ENCODE results near the gene CLMN.

Gene CLMN

DNA sequence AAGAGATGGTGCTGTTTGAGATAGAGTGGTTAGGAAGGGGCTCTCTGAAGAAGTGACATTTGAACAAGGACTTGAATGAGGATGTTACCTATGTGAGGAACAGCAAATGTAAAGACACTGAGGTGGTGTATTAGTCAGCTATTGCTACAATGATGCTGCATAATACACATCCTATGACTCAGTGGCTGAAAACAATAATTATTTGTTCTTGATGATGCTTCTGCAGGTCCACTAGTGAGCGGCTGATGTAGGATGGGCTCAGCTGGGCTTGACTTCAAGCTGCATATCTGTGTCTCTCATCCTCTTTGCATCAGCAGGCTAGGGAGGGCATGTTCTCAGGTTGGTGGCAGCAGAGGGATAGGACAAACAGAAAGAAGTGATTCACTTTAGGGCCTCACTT, 21.4 kb upstream of the CLMN start:
- DNase-seq (ENCODE audit: low read depth): no peak

DNA sequence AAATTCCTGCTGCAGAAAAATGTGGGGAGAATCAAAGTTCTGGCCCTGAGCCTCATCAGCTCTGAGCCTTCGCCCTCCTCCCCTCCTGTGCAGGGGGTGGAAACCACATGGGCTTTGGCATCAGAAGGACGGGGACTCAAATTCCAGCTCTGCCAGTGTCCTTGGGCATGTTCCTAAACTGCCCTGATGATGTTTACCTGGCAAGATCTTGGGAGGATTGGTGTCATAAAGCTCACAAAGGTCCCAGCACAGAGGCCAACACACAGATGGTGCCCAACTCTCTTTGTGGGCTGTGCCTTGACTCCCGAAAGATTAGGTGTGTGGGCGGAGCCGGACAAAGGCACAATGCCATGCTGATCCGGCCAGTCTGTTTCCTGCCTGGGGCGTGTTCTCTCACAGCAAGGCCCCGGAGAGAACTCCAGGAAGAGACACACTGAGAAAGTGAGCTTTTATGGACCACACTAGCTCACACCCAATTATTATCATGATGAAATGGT, 20.5 kb upstream of the CLMN start:
- DNase-seq (ENCODE audit: low read depth): no peak

DNA sequence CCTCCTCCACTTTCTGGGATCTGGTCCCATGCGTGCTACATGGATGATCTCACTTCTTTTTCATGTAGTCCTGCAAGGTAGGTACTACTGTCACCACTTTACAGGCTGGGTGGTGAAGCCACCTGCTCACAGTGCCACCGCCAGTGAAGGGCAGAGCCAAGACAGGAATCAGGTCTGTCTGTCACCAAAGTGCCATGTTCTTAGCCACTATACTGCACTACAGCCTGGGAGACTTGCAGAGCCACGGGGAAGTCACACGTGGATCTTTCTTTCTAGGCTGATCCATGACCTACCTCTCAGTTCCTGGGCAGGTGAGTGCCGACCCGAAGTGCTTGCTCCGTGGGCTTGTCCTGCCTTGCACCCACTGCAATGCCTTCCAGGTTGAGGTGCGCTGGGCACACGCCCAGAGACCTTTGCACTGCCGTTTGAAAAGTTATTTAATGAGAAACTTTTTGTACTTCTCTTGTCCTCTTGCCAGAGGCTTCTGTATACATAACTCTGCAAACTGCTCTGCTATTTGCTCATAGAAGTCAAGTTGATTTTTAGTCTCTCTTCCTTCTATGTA, 19.7 kb upstream of the CLMN start:
- DNase-seq (ENCODE audit: low read depth): no peak

DNA sequence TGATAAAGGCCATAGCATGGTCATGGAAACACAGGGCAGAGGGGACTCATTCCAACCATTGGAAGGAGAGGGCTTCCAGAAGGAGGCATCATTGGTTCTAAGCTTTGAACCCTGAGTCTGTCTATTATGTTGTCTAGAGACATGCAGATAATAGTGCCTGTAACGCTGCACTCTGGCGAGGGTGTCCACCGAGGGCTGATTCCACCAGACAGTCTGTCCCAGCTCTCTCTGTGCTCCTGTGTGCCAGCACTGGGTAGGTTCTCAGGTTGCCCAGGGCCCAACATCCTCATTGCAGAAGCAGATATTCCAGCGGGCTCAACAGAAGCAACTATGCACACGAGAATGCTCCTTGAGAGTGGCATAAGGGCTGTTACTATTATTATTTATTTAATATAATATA, 18.7 kb upstream of the CLMN start:
- DNase-seq (ENCODE audit: low read depth): no peak

DNA sequence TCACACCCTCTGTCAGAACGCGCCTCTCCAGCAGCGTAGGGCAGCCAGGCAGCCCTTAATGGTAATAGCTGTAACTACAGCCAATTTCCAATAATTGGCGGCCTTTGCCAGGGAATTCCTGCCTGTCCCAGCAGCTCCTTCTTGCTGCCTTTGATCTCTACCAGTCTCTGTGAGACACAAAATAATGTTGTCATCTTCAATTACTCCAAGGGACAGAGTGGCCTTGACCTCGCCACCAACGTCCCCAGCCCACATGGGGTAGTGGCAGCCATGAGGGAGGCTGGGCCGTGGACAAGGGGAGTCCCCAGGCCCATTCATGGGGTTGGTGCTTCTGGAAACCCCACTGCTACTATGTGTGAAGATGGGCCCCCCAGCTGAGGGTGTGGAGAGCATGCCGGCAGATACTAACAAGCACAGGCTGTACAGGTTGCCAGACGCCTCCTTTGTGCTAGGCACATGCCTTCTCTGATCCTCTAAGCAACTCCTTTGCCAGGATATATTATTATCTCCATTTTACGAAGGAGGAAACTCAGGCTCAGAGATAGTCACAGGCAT, 17.4 kb upstream of the CLMN start:
- no peak for DNase-seq (ENCODE audit: low read depth)

DNA sequence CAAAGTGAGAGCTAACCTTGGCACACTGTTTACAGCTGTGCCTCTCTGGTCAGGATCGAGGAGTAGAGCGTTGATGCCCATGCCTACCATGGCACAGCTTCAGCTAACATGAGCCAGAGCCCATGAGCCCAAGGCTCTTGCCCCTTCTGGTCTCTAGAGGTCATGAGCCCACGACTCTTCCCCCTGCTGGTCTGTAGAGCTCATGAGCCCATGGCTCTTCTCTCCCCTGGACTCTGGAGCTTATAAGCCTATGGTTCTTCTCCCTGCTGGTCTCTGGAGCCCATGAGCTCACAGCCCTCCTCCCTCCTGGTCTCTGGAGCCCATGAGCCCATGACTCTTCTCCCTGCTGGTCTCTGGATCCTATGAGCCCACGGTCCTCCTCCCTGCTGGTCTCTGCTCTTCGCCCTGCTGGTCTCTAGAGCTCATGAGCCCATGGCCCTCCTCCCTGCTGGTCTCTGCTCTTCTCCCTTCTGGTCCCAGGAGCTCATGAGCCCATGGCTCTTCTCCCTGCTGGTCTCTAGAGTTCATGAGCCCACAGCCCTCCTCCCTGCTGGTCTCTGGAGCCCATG, 16.6 kb upstream of the CLMN start:
- no peak for DNase-seq (ENCODE audit: low read depth)

DNA sequence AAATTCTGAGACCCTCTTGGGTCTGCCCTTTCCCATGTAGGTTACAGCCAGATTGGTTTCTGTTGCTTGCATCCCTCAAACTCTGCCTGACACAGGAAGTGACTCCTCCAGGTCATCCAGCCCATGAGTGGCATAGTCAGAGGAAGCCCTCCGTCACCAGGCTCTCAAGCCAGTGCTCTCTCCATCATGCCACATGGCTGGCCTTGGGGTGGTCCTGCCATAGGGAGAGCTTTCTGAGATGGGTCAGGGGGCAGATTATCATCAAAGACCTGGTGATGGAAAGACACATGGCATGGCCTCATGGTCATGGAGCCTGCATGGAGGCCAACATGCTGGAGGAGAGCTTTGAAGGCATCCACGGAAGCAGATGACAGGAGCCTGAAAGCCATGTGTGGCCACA, 15.4 kb upstream of the CLMN start:
- no peak for DNase-seq (ENCODE audit: low read depth)

DNA sequence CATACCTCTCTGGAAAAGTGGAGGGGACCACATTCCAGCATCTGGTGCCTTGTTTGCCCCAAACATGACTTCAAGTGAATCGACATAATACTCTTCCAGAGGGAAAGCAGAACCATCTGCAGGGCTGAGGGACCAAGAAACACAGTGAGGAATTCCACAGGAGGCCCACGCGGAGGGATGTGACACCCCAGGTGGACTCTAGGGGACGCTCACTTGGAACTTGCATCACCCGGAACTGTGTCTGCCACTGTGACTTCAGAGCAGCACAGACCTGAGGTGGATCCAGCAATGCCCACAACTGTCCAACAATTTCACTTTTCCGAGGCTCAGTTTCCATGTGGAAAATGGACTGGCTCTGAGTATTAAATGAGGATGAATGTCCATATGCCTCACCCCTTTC, 14.3 kb upstream of the CLMN start:
- DNase-seq (ENCODE audit: low read depth): no peak

DNA sequence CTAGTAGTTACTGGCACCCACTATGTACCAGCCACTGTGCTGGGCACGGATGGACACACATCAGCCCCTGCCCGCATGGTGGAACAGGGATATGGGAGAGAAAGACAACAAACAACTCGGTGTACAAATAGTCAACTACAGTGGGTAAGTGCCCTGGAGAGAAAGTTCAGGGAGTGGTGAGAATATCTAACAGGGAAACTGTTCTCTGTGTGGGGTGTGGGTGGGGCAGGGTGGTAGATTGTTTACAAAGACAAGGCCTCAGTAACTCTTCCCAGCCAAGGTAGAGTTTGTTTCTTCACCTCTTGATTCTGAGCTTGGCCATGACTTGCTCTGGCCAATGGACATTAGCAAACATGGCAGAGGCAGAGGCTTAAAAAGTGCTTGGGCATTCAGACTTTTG, 12.9 kb upstream of the CLMN start:
- no peak for DNase-seq (ENCODE audit: low read depth)

DNA sequence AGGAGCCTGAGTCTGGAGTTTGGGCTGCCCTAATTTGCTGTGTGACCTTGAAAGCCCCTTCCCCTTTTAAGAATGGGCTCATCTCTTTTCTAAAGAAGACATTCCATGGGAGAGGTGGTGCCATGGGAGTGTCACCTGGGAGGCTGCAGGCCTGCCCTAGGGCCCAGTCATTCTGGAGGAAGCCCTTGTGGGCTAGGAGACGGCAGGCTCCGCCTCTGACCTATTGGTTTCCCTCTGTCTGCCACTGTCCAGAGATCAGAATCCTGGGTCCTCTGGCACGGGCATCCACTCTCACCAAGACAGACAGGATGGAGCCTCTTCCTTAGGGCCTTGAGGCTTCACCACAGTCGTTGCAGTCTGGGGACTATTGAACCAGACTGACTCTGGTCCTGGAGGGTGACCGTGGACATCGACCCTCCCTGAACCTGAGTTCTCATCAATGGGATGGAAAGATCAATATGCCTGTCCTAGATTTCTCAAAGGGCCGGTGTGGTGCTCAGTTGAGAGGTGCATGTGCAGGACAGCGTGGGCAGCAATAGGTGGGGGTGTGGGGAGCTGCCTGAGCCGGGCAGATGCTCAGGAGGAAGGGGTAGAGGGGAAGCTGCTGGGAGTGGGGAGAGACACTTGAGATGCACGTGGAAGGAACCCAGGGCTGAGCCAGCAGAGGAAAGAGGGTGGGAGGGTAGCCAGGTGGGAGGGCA, 12.2 kb upstream of the CLMN start:
- no peak for DNase-seq (ENCODE audit: low read depth)

DNA sequence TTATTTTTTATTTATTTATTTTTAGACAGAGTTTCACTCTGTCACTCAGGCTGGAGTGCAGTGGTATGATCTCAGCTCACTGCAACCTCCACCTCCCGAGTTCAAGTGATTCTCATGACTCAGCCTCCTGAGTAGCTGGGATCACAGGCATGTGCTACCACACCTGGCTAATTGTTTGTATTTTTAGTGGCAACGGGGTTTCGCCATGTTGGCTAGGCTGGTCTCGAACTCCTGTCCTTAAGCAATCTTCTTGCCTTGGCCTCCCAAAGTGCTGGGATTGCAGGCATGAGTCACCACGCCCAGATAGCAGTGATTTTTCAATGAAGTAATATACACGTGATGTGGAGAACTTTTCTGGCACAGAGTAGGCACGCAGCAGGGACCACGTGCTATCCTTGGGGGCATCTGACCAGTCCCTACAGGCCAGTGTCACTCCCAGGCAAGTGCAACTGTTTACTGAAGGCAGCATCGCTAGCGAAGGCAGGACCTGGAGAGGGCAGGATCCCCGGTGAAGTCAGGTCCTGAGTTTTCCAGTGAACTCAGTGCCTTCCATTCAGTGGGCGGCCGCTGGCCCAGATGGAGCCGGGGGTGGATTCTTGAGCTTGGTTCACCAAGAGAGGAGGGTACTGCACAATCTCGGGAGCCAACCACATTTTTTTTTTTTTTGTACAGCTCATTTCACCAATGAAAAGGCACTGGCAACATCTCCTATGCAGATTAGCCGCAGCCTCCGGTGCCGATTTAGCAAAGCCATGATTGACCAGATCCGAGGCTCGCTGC, 11.1 kb upstream of the CLMN start:
- no peak for DNase-seq (ENCODE audit: low read depth)

DNA sequence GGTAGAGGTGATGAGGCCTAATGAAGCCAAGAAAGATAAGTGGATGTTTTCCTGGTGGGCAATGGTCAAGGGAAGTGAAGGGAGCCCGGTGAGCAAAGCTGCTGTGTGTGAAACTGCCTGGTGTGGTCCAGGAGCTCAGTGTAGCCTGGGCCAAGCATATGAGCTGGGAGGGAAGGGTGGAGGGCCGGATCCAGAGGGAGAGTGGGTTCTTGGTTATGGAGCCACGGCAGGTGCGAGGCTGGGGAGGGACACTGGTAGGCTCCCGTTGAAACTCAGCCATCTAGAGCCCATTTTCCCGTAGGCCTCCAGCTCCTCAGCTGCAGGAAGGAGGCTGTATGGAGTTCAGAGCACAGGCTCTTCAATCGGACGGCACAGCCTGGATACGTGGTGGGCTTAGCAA, 10.2 kb upstream of the CLMN start:
- no peak for DNase-seq (ENCODE audit: low read depth)

DNA sequence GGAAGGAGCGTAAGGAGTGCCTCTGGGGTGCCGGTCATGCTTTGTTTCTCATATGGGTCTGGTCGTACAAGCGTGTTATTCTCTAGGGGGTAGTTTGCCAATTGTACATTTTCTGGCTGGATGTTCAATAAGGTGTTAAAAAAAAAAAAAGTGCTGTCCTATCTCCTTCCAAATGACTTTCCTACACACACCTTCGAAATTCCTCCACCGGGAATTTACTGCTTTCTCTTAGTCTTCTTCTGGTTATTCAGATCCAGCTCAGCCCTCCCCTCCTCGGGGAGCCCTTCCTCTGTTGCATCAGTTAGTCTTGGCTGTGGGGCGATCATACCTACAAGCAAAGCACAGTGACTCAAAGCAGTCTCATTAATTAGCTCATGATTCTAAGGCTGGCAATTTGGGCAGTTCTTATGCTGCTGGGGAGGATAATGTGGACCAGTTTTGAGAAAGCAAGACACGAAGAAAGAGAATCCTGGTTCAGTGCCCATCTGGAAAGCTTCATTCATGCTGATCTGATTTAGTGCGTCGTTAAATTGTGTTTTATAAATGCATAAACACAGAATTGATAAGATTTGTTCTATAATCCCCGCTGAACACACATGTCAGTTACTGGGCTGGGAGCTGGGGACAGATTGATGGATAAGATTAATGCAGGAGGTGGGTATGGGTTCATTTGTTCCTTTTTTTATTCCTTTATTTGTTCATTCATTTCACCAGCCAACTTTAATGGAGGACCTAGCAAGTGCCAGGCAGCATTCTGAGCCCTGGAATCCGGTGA, 9.2 kb upstream of the CLMN start:
- no peak for DNase-seq (ENCODE audit: low read depth)

DNA sequence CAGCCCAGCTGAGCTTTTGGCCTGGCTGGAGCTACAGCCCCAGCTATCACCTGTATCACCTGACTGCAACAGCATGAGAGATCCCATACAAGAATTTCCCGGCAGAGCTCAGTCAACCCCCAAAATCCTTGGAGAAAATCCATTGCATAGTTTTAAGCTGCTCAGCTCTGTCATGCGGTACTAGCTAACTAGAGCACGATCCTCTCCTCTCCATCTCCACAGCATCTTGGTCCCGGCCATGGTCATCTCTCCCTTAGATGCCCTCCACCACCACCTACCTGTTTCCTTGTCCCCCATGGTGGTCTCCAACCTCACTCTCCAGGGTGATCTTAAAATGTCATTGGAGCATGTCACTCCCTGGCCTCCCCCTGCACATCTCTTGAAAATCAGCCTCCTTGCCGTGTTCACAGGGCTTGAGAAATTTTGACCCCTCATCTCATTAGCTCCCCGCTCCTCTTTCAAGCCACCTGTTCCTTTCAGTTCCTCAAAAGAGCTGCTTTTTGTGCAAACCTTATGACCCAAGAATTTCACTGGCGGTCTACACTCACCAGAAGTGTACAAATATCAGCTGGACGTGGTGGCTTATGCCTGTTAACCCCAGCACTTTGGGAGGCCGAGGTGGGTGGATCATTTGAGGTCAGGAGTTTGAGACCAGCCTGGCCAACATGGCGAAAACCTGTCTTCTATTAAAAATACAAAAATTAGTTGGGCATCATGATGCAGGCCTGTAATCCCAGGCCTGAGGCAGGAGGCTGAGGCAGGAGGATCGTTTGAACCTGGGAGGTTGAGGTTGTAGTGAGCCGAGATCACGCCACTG, 8.1 kb upstream of the CLMN start:
- DNase-seq (ENCODE audit: low read depth): no peak

DNA sequence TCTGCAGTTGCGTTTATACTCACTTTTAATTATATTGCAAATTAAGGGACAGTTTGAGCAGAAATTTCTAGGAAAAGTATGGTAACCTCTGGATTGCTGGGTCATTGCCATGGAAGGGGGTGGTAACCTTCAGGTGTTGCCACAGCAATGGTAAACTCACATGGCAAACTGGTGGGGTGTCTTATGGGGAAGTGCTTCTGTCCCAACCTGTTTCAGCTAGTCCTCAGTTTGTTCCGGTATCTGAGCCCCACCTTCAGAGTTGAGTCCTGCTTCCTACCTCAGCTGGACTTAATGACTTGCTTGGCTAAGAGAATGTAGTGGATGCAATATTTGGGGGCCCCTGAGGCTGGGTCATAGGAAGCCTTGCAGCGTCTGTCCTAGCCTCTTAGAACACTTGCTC, 7.3 kb upstream of the CLMN start:
- DNase-seq (ENCODE audit: low read depth): no peak

DNA sequence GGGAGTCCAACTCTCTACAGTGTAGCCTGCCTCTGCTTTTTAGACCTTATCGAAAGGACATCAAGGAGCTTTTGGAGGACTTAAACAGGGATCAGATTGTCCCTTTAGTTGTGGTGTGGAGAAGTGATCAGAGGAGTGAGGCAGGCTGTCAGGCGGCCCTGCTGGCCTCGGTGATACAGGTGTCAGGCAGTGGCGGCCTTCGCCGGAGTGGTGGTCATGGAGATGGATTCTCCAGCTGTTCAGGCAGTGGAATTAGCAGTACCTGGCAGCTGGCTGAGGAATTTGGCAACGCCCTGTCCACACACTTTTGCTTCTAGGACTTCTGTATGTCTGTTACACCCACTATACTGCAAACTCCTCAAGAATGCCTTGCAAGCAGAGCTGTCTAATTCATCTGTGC, 4.2 kb upstream of the CLMN start:
- no peak for DNase-seq (ENCODE audit: low read depth)

DNA sequence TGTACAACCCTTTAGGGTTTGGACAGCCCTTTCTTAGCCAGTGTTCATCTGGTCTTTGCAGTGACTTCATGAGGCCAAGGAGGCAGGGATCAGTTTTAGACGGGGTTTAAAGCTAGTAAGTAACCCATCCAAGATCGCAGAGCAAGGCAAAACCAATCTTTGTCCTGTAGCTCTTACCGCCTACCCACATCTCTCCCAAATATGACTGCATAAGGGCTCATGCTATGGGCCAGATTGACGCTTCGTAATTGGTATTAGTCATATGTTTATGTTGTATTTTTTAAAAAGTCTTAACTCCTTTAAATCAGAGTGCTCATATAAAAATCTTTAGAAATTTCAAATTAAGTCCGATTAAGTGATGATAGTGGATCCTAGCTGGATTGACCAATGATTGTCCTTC, 3.7 kb upstream of the CLMN start:
- DNase-seq (ENCODE audit: low read depth): no peak

DNA sequence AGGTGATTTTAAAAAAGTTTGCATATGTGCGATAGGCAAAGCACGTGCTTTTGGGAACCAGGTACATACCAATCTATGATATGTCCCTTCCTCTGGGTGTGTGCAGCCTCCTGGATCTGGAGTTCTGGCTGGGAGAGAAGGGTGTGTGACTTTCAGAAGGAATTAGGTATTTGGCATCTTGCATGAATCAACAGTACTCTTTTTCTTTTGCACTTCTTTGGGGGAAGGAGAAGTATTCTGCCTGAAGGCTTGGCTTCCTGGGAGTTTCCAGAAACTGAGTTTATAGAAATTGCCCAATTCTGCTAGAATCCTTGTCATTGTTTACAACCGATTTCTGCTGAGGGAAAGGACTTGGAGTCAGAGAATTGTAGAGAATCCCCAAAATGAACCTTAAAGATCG, 2.9 kb upstream of the CLMN start:
- no peak for DNase-seq (ENCODE audit: low read depth)

DNA sequence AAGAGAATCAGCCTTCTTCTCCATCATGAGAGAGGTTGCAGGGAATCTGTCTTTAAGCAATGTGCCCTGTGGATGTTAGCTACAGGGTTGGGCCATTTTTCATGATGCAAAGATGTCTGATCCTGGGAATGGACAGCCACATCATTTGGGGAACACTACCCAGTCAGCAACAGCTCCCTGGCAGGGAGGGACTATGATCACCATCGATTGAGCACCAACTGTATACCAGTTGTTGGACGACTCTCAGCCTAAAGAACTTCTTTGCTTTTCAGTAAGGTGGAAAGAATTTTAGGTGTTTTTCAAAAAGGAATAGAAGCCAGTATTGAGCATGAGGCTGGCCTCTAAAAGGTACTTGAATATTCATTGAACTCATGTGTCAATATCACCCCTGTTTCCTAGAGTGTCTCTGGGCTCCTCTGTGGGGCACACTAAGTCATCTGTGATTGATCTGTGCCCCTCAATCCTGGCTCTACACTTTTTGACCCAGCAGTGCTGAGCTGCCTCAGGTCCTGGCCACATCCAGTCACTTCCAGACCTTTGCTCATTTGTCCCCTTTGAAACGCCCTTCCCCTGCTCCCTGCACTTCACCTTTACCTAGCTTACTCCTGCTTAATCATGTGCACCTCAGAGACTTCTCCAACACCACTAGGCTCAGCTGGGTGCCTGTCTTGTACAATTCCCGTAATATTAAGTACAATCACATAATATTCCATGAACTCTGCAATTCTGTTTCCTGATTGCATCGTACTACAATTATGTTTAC, 2.2 kb upstream of the CLMN start:
- no peak for DNase-seq (ENCODE audit: low read depth)

DNA sequence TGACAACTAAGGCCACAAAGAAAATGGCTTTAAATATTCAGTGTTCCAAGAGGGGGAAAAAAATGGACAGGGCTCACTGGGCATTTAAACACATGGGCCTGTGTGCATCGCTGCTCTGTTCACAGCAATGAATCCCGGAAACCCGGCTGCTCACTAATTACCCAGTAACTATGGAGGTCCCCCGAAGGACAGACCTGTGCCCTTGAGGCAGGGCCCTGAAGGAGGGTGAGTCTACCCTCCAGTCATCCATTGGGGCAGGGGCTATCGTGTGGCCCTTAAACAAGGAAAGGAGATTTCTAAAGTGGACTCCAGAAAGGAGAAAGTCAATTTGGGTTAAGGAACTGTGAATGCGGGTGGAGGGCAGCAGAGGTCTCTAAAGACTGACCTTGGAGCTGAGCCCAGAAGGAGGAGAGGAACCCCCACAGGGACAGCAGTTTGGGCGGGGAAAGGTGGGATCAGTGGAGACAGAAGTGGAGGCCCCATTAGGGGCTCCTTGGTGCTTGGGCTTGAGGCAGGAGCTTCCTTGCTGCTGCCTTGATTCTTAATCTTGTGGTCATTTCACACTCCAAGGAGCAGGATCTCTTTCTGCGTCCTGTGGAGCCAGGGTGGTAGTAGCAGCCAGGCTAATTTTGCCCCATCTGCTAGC, 1.4 kb upstream of the CLMN start:
- DNase-seq (ENCODE audit: low read depth): no peak

All from EH (cell line).